Tibial nerve (tissue), 3 donors: Measurements from ENCODE around the gene CIDEC.

Experiments
- EP300 ChIP-seq, 2 donors: sonication (generic); formaldehyde crosslinking; IDR thresholded peaks; one replicate each; pipeline ENCODE4 v1.6.1; 2017; ENCODE audit warnings: antibody characterized with exemption in 2 of 2, mild to moderate bottlenecking in 1 of 2
- POLR2A ChIP-seq, 2 donors: fragments of 450-650 bp; IDR thresholded peaks; one replicate each; pipeline ENCODE4 v1.6.1; 2017; ENCODE audit warnings: antibody characterized with exemption in 2 of 2, mild to moderate bottlenecking in 2 of 2, moderate library complexity in 2 of 2

- TF ChIP-seq EP300 (IDR thresholded peaks at IDR 0.05): no peak
- no peak for TF ChIP-seq POLR2A (IDR thresholded peaks at IDR 0.05)
These were observed 9.4 kb upstream of the CIDEC start for GRCh38 chr3:9889405-9889804.
